Bronchial epithelial cell (primary cell): ENCODE measurements around the gene NUPR1. TPM values are rescaled to one million over a fixed set of nuclear protein-coding genes. Genes with fewer than 3 reads are reported as not detected.
"Not testable (repeated sequence)": the region's sequence is repeated elsewhere in the genome, so short reads cannot be mapped to it uniquely, and the experiment has no call there.

Source experiments
- DNase-seq: peaks from one replicate; pipeline ENCODE4 v3.0.0-alpha.2; 2010; ENCODE audit warnings: low read depth
- FAIRE-seq: peaks from 2 replicates; lab custom pipeline; 2011; peaks lifted over from hg19 to GRCh38; lab: Jason Lieb, UNC
- H3K27me3 ChIP-seq: 2 replicates; pipeline ENCODE4 v1.5.1; 2011; ENCODE audit warnings: low read length; ENCODE audit not compliant: control insufficient read depth, insufficient read depth
- H3K36me3 ChIP-seq: 2 replicates; pipeline ENCODE4 v1.5.1; 2011; ENCODE audit warnings: low read length; ENCODE audit not compliant: control insufficient read depth, insufficient read depth
- H3K4me3 ChIP-seq: 2 replicates; pipeline ENCODE4 v1.5.1; 2011; ENCODE audit warnings: mild to moderate bottlenecking, low read depth, low read length, control low read depth
- CTCF ChIP-seq: IDR thresholded peaks from 2 replicates; pipeline ENCODE4 v1.5.1; 2011; ENCODE audit warnings: mild to moderate bottlenecking, moderate library complexity, low read length, control low read depth, inconsistent platforms; ENCODE audit not compliant: insufficient read depth, severe bottlenecking
- total RNA-seq: library from RNA; depleted of rRNA; stranded (reverse); fragments of >200 nt; gene quantifications from 2 replicates; pipeline ENCODE4 v1.2.1, GENCODE V29; 2014

The NUPR1 gene
- total RNA-seq, 1 donor from 2014 or later, result 65.3 TPM

DNA sequence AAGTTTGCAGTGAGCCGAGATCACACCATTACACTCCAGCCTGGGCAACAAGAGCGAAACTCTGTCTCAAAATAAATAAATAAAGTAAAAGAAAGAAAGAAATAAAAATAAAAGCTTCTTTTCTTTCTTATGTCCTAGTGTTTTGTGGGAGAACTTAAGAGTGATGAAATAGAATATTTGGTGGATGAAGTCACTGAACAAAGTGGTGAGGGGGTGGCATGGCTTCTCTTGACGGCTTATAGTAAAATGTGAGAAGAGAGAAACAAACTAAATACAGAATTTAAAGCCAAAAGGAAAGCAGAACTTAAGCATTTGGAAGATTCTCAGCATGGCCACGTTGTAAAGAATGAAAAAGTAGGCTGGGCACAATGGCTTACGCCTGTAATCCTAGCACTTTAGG, 30.2 kb upstream of the NUPR1 start:
- Histone ChIP-seq H3K36me3 (no peaks in the 10 kb centered on the region), H3K27me3 (no peaks in the 10 kb centered on the region), H3K4me3 (no peak overlapping the region)
- TF ChIP-seq CTCF, result no peak
- FAIRE-seq (no peak), DNase-seq (peak; percentile 13)

- Histone ChIP-seq H3K27me3 (no peaks in the 10 kb centered on the region), H3K36me3 (no peaks in the 10 kb centered on the region), H3K4me3 (no peak overlapping the region)
- FAIRE-seq (no peak), DNase-seq (no peak)
- TF ChIP-seq CTCF, result no peak
Measured at GRCh38 chr16:28567292-28567691, 28.5 kb upstream of the NUPR1 start.

- not testable (repeated sequence) for FAIRE-seq, H3K36me3 ChIP-seq, H3K27me3 ChIP-seq
Measured at GRCh38 chr16:28566233-28566925, 27.6 kb upstream of the NUPR1 start.

DNA sequence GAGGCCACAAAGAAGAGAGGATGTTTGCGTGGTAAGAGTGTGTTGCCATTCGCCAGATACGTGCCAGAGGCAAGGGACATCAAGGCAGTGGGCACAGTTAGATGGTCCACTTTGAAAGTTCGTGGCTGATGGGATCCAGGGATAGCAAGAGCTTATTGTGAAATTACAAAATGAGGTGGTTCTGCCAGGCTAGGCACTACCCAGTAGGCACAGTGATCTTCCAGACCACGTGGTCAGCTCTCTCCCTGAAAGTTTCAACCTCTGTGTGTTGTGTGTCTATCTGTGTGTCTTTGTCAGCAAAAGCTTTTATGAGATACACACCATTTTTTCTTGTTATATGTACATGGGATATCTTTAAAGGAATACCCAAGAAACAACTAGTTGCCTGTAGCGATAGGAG, 24.4 kb upstream of the NUPR1 start:
- no peaks in the 10 kb centered on the region for H3K27me3 ChIP-seq
- FAIRE-seq (no peak), DNase-seq (no peak)
- no peaks in the 10 kb centered on the region for H3K36me3 ChIP-seq
- no peak for TF ChIP-seq CTCF
- no peak overlapping the region for H3K4me3 ChIP-seq

More at GRCh38 chr16:28566233-28566925, 27.6 kb upstream of the NUPR1 start:
- H3K4me3 ChIP-seq, DNase-seq: not testable (repeated sequence)

DNA sequence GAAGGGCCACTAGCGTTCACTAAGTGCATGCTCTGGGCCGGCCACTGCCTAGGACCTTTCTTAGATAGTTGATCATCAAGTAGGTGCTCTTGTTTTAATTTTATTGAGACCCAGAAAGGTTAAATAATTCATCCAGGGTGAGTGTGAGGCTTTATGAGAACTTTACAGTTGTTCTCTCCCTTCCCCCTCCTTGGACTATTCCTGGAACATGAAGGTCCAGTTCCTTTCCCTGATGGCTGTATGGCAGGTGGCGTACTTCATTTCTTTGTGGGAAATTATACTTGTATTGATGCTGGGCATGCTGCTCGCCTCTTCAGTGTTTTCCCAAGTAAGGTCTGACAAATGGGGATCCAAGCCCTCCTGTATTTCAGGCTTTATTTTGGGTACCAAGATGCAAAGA, 23.4 kb upstream of the NUPR1 start:
- DNase-seq (no peak), FAIRE-seq (no peak)
- H3K4me3 ChIP-seq, result no peak overlapping the region
- H3K36me3 ChIP-seq, result no peaks in the 10 kb centered on the region
- no peak for TF ChIP-seq CTCF
- H3K27me3 ChIP-seq, result no peaks in the 10 kb centered on the region

DNA sequence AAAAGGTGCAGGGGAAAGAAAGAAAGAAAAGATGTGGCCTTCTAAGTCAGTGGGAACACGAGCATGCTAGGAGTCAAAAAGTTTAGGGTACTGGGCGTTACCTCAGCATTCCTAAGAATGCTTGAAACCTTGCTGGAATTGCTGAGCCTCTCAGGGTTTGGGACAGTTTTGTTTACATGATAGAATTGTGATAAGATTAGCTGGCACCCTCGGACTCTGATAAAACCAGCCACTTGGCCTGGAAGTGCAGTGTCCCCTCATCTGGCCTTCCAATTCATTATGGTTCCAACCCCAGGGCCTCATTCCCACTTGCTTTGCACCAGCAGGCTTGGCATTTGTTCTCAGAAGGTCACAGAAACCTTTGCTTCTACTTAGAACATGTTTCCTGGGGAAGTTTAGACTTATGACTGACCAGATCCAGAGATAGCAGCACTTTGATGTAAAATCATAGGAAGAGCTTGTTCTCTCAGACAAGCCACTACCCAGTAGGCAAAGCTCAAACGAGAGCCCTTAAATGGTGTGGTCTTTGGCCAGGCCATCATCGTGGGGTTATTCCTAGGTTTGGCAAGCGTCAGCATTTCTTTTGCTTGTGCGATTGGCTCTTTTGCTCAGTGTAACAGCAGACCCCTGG, 22.9 kb upstream of the NUPR1 start:
- TF ChIP-seq CTCF, result no peak
- FAIRE-seq, result no peak
- no peak for DNase-seq
- Histone ChIP-seq H3K36me3 (no peaks in the 10 kb centered on the region), H3K27me3 (no peaks in the 10 kb centered on the region), H3K4me3 (no peak overlapping the region)
